Tibial nerve (tissue), 4 donors: Measurements from ENCODE around the gene RAB12. TPM values are rescaled to one million over a fixed set of nuclear protein-coding genes. Genes with fewer than 3 reads are reported as not detected.

ENCODE experiments used
- DNase-seq, 2 donors: peaks; one replicate each; pipeline ENCODE4 v3.0.0-alpha.2; 2019; ENCODE audit warnings: low spot score in 2 of 2
- H3K27ac ChIP-seq, 4 donors: fragments of 200-600 bp; sonication (generic) in 3 of 4; one replicate each; pipeline ENCODE4 v1.5.1; 2017 to 2019; ENCODE audit warnings: mild to moderate bottlenecking in 1 of 4
- H3K27me3 ChIP-seq, 2 donors: fragments of 200-600 bp; sonication (generic) in 1 of 2; one replicate each; pipeline versions ENCODE4 v1.5.1 to v1.6.0; 2017 to 2019
- H3K36me3 ChIP-seq, 3 donors: fragments of 200-600 bp; sonication (generic); one replicate each; pipeline ENCODE4 v1.5.1; 2018 to 2019
- H3K4me1 ChIP-seq, 4 donors: fragments of 200-600 bp; sonication (generic) in 3 of 4; one replicate each; pipeline ENCODE4 v1.5.1; 2017 to 2019
- H3K4me3 ChIP-seq, 4 donors: fragments of 200-600 bp; sonication (generic) in 3 of 4; one replicate each; pipeline ENCODE4 v1.5.1; 2017 to 2019; ENCODE audit warnings: mild to moderate bottlenecking in 1 of 4, moderate library complexity in 1 of 4
- H3K9me3 ChIP-seq, 4 donors: fragments of 200-600 bp; sonication (generic) in 3 of 4; one replicate each; pipeline ENCODE4 v1.5.1; 2017 to 2019
- EP300 ChIP-seq, 2 donors: sonication (generic); formaldehyde crosslinking; IDR thresholded peaks; one replicate each; pipeline ENCODE4 v1.6.1; 2017; ENCODE audit warnings: antibody characterized with exemption in 2 of 2, mild to moderate bottlenecking in 1 of 2
- POLR2A ChIP-seq, 2 donors: fragments of 450-650 bp; IDR thresholded peaks; one replicate each; pipeline ENCODE4 v1.6.1; 2017; ENCODE audit warnings: antibody characterized with exemption in 2 of 2, mild to moderate bottlenecking in 2 of 2, moderate library complexity in 2 of 2
- WGBS, 2 donors: methylation state at CpG; one replicate each; pipeline ENCODE4 v1.1.5; 2018; 5-methylcytosine and 5-hydroxymethylcytosine counted together
- total RNA-seq, 4 donors: library from RNA; depleted of rRNA; stranded (reverse); fragments of >200 nt; gene quantifications; one replicate each; pipeline ENCODE4 v1.1.0, GENCODE V29; 2016
- TF ChIP-seq, protein P1 (sequence below), 5 experiments: fragments of 200-600 bp in 3 of 5; fragments of 450-650 bp in 2 of 5; sonication (generic) in 3 of 5; IDR thresholded peaks; one replicate each; pipeline ENCODE4 v1.5.1; 2016 to 2019; ENCODE audit warnings: antibody characterized with exemption in 5 of 5, mild to moderate bottlenecking in 3 of 5, moderate library complexity in 2 of 5

RAB12 gene
- total RNA-seq, 4 donors from 2014 or later = 36.0 to 102 (median 53.5) TPM

DNA sequence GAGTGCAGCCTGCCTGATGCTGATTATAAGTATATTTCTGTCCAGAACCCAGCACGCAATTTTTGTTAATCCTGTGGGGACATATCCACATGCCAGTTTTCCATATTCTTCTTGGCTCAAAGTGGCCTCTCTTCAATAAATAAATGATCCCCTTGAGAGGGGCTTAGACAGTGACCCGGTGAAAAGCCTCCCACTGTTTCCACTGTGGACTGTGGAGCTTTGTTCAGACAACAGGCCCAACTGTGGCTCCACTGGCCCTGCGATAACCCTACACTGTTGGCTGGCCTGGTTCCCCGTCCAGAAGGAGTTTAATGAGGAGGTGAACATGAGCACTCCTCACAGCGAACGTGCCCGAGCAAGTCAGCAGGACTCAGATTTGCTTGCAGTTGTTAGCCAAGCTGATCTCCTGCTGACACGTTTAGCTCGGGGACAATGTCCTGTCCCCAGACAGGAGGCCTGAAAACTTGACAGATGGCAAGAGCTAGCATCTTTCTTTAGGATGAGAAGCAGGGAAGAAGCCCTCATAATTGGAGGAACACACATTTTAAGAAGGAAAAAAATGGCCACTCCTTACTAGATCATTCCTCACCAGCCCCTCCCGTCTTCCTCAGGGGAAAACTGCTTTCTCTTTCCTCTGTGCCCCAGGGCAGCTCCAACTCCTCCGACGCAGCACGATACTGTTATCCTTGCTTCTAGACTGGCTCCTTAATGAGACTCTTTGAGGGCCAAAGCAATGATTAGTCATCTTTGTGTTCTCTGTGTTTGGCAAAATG, 76.1 kb downstream of the RAB12 start:
- TF ChIP-seq EP300 (IDR thresholded peaks at IDR 0.05) = no peak
- TF ChIP-seq, protein P1, sequence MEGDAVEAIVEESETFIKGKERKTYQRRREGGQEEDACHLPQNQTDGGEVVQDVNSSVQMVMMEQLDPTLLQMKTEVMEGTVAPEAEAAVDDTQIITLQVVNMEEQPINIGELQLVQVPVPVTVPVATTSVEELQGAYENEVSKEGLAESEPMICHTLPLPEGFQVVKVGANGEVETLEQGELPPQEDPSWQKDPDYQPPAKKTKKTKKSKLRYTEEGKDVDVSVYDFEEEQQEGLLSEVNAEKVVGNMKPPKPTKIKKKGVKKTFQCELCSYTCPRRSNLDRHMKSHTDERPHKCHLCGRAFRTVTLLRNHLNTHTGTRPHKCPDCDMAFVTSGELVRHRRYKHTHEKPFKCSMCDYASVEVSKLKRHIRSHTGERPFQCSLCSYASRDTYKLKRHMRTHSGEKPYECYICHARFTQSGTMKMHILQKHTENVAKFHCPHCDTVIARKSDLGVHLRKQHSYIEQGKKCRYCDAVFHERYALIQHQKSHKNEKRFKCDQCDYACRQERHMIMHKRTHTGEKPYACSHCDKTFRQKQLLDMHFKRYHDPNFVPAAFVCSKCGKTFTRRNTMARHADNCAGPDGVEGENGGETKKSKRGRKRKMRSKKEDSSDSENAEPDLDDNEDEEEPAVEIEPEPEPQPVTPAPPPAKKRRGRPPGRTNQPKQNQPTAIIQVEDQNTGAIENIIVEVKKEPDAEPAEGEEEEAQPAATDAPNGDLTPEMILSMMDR (IDR thresholded peaks at IDR 0.05) = no peak
- TF ChIP-seq POLR2A (IDR thresholded peaks at IDR 0.05) = no peak
- WGBS, 2 donors = 21 to 32% methylated on average over 13 of the region's 13 CpGs
- DNase-seq = no peak
- H3K9me3 ChIP-seq = no peaks in the 10 kb centered on the region
- peaks cover 0 to 6% (median 0%) of the 10 kb centered on the region in 4 donors for H3K4me1 ChIP-seq
- H3K4me3 ChIP-seq = no peak overlapping the region
- no peaks in the 10 kb centered on the region for H3K27me3 ChIP-seq
- peak overlapping the region in 1 of 4 donors; percentile 20 for H3K27ac ChIP-seq
- H3K36me3 ChIP-seq = no peaks in the 10 kb centered on the region

GRCh38 chr18:8685914-8686216, 76.6 kb downstream of the RAB12 start:
- Histone ChIP-seq H3K27me3 (no peaks in the 10 kb centered on the region), H3K4me1 (peaks cover 0 to 6% (median 0%) of the 10 kb centered on the region in 4 donors), H3K9me3 (no peaks in the 10 kb centered on the region), H3K4me3 (no peak overlapping the region), H3K27ac (no peak overlapping the region), H3K36me3 (no peaks in the 10 kb centered on the region)
- TF ChIP-seq POLR2A (IDR thresholded peaks at IDR 0.05) = no peak
- TF ChIP-seq EP300 (IDR thresholded peaks at IDR 0.05) = no peak
- TF ChIP-seq, protein P1 (IDR thresholded peaks at IDR 0.05) = no peak
- DNase-seq = no peak
- WGBS, 2 donors = 92 to 96% methylated on average over 8 of the region's 8 CpGs

DNA sequence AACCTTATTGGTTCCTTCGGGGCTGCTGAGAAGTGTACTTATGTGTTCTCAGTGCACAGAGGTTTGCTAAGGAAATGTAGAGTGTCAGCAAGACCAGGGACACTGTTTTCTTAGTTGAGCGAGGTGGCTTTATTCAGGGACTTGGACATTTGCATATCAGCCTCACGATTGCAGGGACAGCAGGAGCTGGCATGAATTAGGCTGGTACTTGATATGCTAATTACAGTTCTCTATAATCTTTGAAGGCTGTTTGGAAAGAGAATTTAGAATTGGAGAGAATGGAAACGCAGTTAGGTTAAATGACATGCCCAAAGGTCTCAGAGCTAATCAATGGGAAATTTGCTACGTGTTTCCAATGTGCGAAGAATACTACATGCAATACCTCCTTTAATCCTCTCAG, 77.4 kb downstream of the RAB12 start:
- TF ChIP-seq EP300 (IDR thresholded peaks at IDR 0.05) (no peak), POLR2A (IDR thresholded peaks at IDR 0.05) (no peak)
- TF ChIP-seq, protein P1 (IDR thresholded peaks at IDR 0.05) = no peak
- Histone ChIP-seq H3K36me3 (no peaks in the 10 kb centered on the region), H3K9me3 (no peaks in the 10 kb centered on the region), H3K27ac (no peak overlapping the region), H3K27me3 (no peaks in the 10 kb centered on the region), H3K4me1 (peaks cover 0 to 6% (median 0%) of the 10 kb centered on the region in 4 donors), H3K4me3 (no peak overlapping the region)
- no peak for DNase-seq
- WGBS, 2 donors = 85 to 86% methylated on average over 6 of the region's 6 CpGs

GRCh38 chr18:8688216-8688800, 79.1 kb downstream of the RAB12 start:
- no peak for DNase-seq
- peaks cover 0 to 6% (median 0%) of the 10 kb centered on the region in 4 donors for H3K4me1 ChIP-seq
- H3K27ac ChIP-seq = no peak overlapping the region
- H3K36me3 ChIP-seq = no peaks in the 10 kb centered on the region
- 79 to 83% methylated on average over 8 of the region's 8 CpGs for WGBS, 2 donors
- no peaks in the 10 kb centered on the region for H3K27me3 ChIP-seq
- H3K4me3 ChIP-seq = no peak overlapping the region
- H3K9me3 ChIP-seq = no peaks in the 10 kb centered on the region
- no peak for TF ChIP-seq POLR2A (IDR thresholded peaks at IDR 0.05)
- TF ChIP-seq, protein P1 (IDR thresholded peaks at IDR 0.05) = no peak
- TF ChIP-seq EP300 (IDR thresholded peaks at IDR 0.05) = no peak

- H3K27ac ChIP-seq = no peak overlapping the region
- WGBS, 2 donors = 93 to 98% methylated on average over 8 of the region's 8 CpGs
- peaks cover 0 to 6% (median 0%) of the 10 kb centered on the region in 4 donors for H3K4me1 ChIP-seq
- no peaks in the 10 kb centered on the region for H3K9me3 ChIP-seq
- no peaks in the 10 kb centered on the region for H3K27me3 ChIP-seq
- TF ChIP-seq POLR2A (IDR thresholded peaks at IDR 0.05) (no peak), EP300 (IDR thresholded peaks at IDR 0.05) (no peak)
- TF ChIP-seq, protein P1 (IDR thresholded peaks at IDR 0.05) = no peak
- no peak for DNase-seq
- H3K4me3 ChIP-seq = no peak overlapping the region
- H3K36me3 ChIP-seq = no peaks in the 10 kb centered on the region
Observed at GRCh38 chr18:8688816-8689215, 79.6 kb downstream of the RAB12 start.
